Measurements from ENCODE around the gene CACNB1.
"Not testable (repeated sequence)": the region's sequence is repeated elsewhere in the genome, so short reads cannot be mapped to it uniquely, and the experiment has no call there.

The CACNB1 gene

GRCh38 chr17:39130205-39130604 lies 67.3 kb downstream of the CACNB1 start:
- no peak for ATAC-seq
- no peak for TF ChIP-seq CSDC2 (CRISPR knock-in tag; IDR thresholded peaks at IDR 0.05)
- no peak for TF ChIP-seq ZNF70 (CRISPR knock-in tag; IDR thresholded peaks at IDR 0.05)
- TF ChIP-seq SNAI2 (CRISPR knock-in tag; IDR thresholded peaks at IDR 0.05) = no peak
- TF ChIP-seq ISL1 (CRISPR knock-in tag; IDR thresholded peaks at IDR 0.05) = no peak

- not testable (repeated sequence) for ATAC-seq
Observed at GRCh38 chr17:39129544-39129943, 67.9 kb downstream of the CACNB1 start.

GRCh38 chr17:39126436-39126835 lies 71.0 kb downstream of the CACNB1 start:
- ATAC-seq = no peak
- TF ChIP-seq TSHZ2 (CRISPR knock-in tag; IDR thresholded peaks at IDR 0.05) (no peak), ZFP30 (CRISPR knock-in tag; IDR thresholded peaks at IDR 0.05) (no peak), POU6F1 (CRISPR knock-in tag; IDR thresholded peaks at IDR 0.05; ENCODE audit: borderline replicate concordance, low read depth) (no peak), GLIS3 (CRISPR knock-in tag; IDR thresholded peaks at IDR 0.05) (no peak), ZNF8 (CRISPR knock-in tag; IDR thresholded peaks at IDR 0.05) (no peak)

GRCh38 chr17:39125143-39125875 lies 72.2 kb downstream of the CACNB1 start:
- TF ChIP-seq ZC3H10 (CRISPR knock-in tag; IDR thresholded peaks at IDR 0.05) (no peak), CREB5 (CRISPR knock-in tag; IDR thresholded peaks at IDR 0.05; ENCODE audit: low read depth) (no peak), ZNF70 (CRISPR knock-in tag; IDR thresholded peaks at IDR 0.05) (no peak)
- no peak for ATAC-seq

- TF ChIP-seq ARNTL (CRISPR knock-in tag; IDR thresholded peaks at IDR 0.05; ENCODE audit: borderline replicate concordance, low read depth) (no peak), BACH2 (CRISPR knock-in tag; IDR thresholded peaks at IDR 0.05; ENCODE audit: borderline replicate concordance) (no peak), RARB (CRISPR knock-in tag; IDR thresholded peaks at IDR 0.05) (no peak), POU6F1 (CRISPR knock-in tag; IDR thresholded peaks at IDR 0.05; ENCODE audit: borderline replicate concordance, low read depth) (no peak), ZC3H10 (CRISPR knock-in tag; IDR thresholded peaks at IDR 0.05) (no peak), PPARA (CRISPR knock-in tag; IDR thresholded peaks at IDR 0.05; ENCODE audit: borderline replicate concordance) (no peak), ZFP30 (CRISPR knock-in tag; IDR thresholded peaks at IDR 0.05) (no peak), CREB5 (CRISPR knock-in tag; IDR thresholded peaks at IDR 0.05; ENCODE audit: low read depth) (no peak), ZNF70 (CRISPR knock-in tag; IDR thresholded peaks at IDR 0.05) (no peak), TOX (CRISPR knock-in tag; IDR thresholded peaks at IDR 0.05; ENCODE audit: borderline replicate concordance) (no peak), GLIS3 (CRISPR knock-in tag; IDR thresholded peaks at IDR 0.05) (no peak), SNAI2 (CRISPR knock-in tag; IDR thresholded peaks at IDR 0.05) (no peak)
- no peak for ATAC-seq
Observed at GRCh38 chr17:39123627-39124026, 73.8 kb downstream of the CACNB1 start.

Data from SK-N-SH treated with all-trans-retinoic acid at 6 μM for 48 hours (cell line).